Nephron progenitor cell (in vitro differentiated cells): ENCODE data around the gene DNAJC4.

Source experiments
- DNase-seq: peaks from one replicate; pipeline ENCODE4 v3.0.0; 2021
- H3K27ac Mint-ChIP-seq: 2 replicates; pipeline ENCODE4 v1.8.0; 2021; ENCODE audit warnings: mild to moderate bottlenecking, moderate library complexity, mixed read lengths
- H3K27me3 Mint-ChIP-seq: 2 replicates; pipeline ENCODE4 v1.8.0; 2021; ENCODE audit warnings: mild to moderate bottlenecking, low read depth, mixed read lengths; ENCODE audit not compliant: poor library complexity
- H3K36me3 Mint-ChIP-seq: 2 replicates; pipeline ENCODE4 v1.8.0; 2021; ENCODE audit warnings: low read depth, mixed read lengths
- H3K4me1 Mint-ChIP-seq: 2 replicates; pipeline ENCODE4 v1.8.0; 2021; ENCODE audit warnings: mixed read lengths
- H3K4me3 Mint-ChIP-seq: 2 replicates; pipeline ENCODE4 v1.8.0; 2021; ENCODE audit warnings: mild to moderate bottlenecking, moderate library complexity, mixed read lengths
- H3K9me3 Mint-ChIP-seq: 2 replicates; pipeline ENCODE4 v1.8.0; 2021; ENCODE audit warnings: mild to moderate bottlenecking, moderate library complexity, mixed read lengths
- CTCF ChIP-seq: fragments of 200-600 bp; sonication (generic); IDR thresholded peaks from 2 replicates; pipeline ENCODE4 v1.5.0; 2021; ENCODE audit warnings: antibody characterized with exemption

The DNAJC4 gene

GRCh38 chr11:64206457-64207255 is 23.7 kb upstream of the DNAJC4 start, which contains the start of gene FERMT3:
Gene FERMT3 (plus strand): TSS chr11:64206721. CDS start chr11:64207365, 644 bp downstream.
- Mint-ChIP-seq H3K4me3 (no peak within 1 kb of the TSS), H3K4me1 (peaks cover 49% of the 10 kb centered on the region), H3K27me3 (no peaks in the 10 kb centered on the region), H3K27ac (peak within 1 kb of the TSS; percentile 51), H3K36me3 (peaks cover 31% of the 10 kb centered on the region), H3K9me3 (no peaks in the 10 kb centered on the region)
- no peak for DNase-seq
- TF ChIP-seq CTCF = no peak

DNA sequence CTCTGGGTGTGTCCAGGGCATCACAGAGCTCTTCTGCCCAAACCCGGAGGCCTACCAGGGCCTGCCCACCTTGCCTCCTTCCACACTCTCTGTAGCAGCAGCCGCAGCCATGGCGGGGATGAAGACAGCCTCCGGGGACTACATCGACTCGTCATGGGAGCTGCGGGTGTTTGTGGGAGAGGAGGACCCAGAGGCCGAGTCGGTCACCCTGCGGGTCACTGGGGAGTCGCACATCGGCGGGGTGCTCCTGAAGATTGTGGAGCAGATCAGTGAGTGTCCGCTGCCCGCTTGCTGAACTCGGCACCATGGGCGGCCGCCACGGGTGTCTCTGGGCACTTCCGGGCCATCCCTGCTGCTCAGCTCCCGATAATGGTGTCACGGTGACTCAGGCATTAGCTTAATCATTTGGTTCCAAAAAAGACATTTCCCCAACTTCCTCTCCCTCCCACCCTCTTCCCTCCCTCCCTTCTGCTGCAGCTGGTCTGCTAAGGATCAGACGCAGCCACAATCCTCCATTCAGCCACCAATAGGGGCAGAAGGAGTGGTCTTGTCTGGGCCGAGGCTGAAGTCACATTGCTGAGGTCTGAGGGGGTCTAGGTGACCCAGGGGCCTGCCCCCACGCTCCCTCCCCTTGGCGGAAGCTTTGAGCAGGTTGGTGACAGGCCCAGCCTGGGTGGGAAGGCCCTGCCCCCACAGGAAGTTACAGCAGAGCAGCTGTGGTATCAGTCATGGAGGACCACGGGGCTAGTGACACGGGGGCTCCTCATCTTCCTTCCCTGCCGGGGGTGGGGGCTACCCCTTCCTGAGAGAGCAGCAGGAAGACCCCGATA is 22.9 kb upstream of the DNAJC4 start:
- H3K9me3 Mint-ChIP-seq = no peaks in the 10 kb centered on the region
- no peak overlapping the region for H3K4me3 Mint-ChIP-seq
- no peaks in the 10 kb centered on the region for H3K27me3 Mint-ChIP-seq
- H3K36me3 Mint-ChIP-seq = peaks cover 30% of the 10 kb centered on the region
- peaks cover 49% of the 10 kb centered on the region for H3K4me1 Mint-ChIP-seq
- H3K27ac Mint-ChIP-seq = peak overlapping the region; percentile 51
- TF ChIP-seq CTCF = no peak
- no peak for DNase-seq

- H3K4me3 Mint-ChIP-seq = no peak overlapping the region
- no peak for TF ChIP-seq CTCF
Measured at GRCh38 chr11:64208086-64208795, 22.1 kb upstream of the DNAJC4 start.

DNA sequence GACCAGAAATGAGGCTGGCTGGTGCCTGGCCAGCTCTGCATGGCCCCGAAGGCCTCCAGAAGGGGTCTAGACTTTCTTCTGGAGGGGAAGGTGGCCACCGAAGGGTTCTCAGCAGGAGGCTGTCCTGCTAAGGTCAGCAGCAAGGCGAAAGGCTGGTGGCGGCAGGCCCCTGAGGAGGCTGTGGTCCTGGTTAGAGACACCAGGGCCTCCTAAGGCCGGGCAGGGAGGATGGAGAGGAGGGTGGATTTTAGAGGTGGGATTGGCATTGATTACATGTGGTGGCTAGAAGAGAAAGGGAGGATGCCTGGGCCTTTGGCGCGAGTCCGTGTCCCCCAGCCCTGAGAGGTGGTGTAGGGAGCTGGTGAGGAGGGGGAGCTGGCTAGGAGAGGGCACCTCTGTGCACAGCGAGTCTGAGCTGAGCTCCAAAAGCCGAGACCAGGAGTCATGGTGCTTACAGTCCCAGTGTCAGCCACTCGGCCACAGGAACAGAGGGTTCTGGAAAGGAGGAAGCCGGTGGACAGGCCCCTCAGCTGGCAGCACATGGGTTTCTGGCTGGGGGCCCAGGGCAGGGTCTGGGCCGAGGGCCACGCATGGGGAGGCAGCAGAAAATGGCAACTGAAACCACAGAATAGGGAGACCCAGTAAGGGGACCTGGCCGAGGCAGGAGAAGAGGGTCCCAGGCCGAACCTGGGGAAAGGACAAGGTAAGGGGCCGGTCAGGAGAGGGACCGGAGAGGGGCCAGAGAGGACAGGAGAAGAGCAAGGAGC is 21.4 kb upstream of the DNAJC4 start:
- Mint-ChIP-seq H3K4me3 (no peak overlapping the region), H3K27ac (peak overlapping the region; percentile 61), H3K9me3 (no peaks in the 10 kb centered on the region), H3K36me3 (peaks cover 23% of the 10 kb centered on the region), H3K4me1 (peaks cover 35% of the 10 kb centered on the region), H3K27me3 (no peaks in the 10 kb centered on the region)
- no peak for DNase-seq
- no peak for TF ChIP-seq CTCF

More at GRCh38 chr11:64208086-64208795, 22.1 kb upstream of the DNAJC4 start:
- no peaks in the 10 kb centered on the region for H3K27me3 Mint-ChIP-seq
- DNase-seq = no peak
- no peak overlapping the region for H3K27ac Mint-ChIP-seq
- peaks cover 26% of the 10 kb centered on the region for H3K36me3 Mint-ChIP-seq
- H3K9me3 Mint-ChIP-seq = no peaks in the 10 kb centered on the region
- H3K4me1 Mint-ChIP-seq = peaks cover 42% of the 10 kb centered on the region

- Mint-ChIP-seq H3K36me3 (peaks cover 21% of the 10 kb centered on the region), H3K27ac (peak overlapping the region; percentile 61), H3K4me3 (no peak overlapping the region), H3K27me3 (no peaks in the 10 kb centered on the region), H3K4me1 (peaks cover 29% of the 10 kb centered on the region), H3K9me3 (no peaks in the 10 kb centered on the region)
- TF ChIP-seq CTCF = no peak
- no peak for DNase-seq
Measured at GRCh38 chr11:64209563-64209843, 20.8 kb upstream of the DNAJC4 start.
